HEK293T (cell line): ENCODE data around the gene BICD2.

Experiments used
- ARNT ChIP-seq: fragments of 450-650 bp; IDR thresholded peaks from 2 replicates; pipeline ENCODE4 v1.6.1; 2017; ENCODE audit warnings: mild to moderate bottlenecking
- BHLHE40 ChIP-seq: fragments of 450-650 bp; IDR thresholded peaks from 2 replicates; pipeline ENCODE4 v1.6.1; 2016; ENCODE audit warnings: mild to moderate bottlenecking, moderate library complexity, borderline replicate concordance
- ELF4 ChIP-seq: fragments of 450-650 bp; IDR thresholded peaks from 2 replicates; pipeline ENCODE4 v1.6.1; 2017; ENCODE audit warnings: antibody characterized with exemption
- FOXA1 ChIP-seq: fragments of 450-650 bp; IDR thresholded peaks from 2 replicates; pipeline ENCODE4 v1.6.1; 2016; ENCODE audit warnings: mild to moderate bottlenecking
- FOXM1 ChIP-seq: fragments of 450-650 bp; IDR thresholded peaks from 2 replicates; pipeline ENCODE4 v1.6.1; 2017; ENCODE audit warnings: mild to moderate bottlenecking, borderline replicate concordance
- NFRKB ChIP-seq: fragments of 450-650 bp; IDR thresholded peaks from 2 replicates; pipeline ENCODE4 v1.6.1; 2016; ENCODE audit warnings: mild to moderate bottlenecking, moderate library complexity
- SP1 ChIP-seq: fragments of 450-650 bp; IDR thresholded peaks from 2 replicates; pipeline ENCODE4 v1.6.1; 2017

DNA sequence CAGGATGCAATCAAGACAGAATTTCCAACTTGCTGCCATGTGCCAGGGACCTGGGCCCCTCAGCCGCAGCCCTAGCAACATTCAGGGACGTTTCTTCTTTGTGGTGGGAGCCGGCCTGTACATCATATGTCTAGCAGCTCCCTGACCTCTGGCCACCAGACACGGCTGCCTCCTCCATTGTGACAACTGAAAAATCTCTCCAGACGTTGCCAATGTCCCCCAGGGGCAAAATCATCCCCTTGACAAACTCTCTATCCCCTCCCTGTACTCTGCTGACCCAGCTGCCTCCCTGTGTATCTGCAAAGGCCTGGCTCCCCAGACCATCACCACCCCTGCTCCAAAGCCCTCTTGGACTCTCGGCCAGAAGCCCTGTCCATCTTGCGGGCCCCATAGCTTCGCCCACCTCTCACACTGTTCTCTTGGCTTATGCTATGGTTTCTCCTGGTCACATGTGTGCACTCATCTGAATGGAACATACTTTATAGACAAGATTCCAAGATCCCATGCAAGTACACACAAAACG lies 40.8 kb downstream of the BICD2 start:
- TF ChIP-seq SP1 (no peak), ELF4 (no peak), BHLHE40 (no peak), ARNT (no peak), FOXM1 (no peak), FOXA1 (no peak), NFRKB (no peak)
